NCI-H526 treated with DMSO at 0.1 percent for 48 hours (cell line): ENCODE data around the gene ITPR1.
"Not testable (repeated sequence)": the region's sequence is repeated elsewhere in the genome, so short reads cannot be mapped to it uniquely, and the experiment has no call there.

Experiments
- DNase-seq: peaks from one replicate; lab custom pipeline; 2025; lab: John Stamatoyannopoulos, UW

Gene ITPR1

GRCh38 chr3:4596612-4597011 lies 103.5 kb downstream of the ITPR1 start:
- DNase-seq = no peak

- no peak for DNase-seq
Measured at GRCh38 chr3:4597208-4597985, 104.2 kb downstream of the ITPR1 start.

GRCh38 chr3:4598232-4598631 lies 105.1 kb downstream of the ITPR1 start:
- not testable (repeated sequence) for DNase-seq

GRCh38 chr3:4599612-4600011 lies 106.5 kb downstream of the ITPR1 start:
- no peak for DNase-seq

- no peak for DNase-seq
Measured at GRCh38 chr3:4600493-4600892, 107.3 kb downstream of the ITPR1 start.

GRCh38 chr3:4601892-4602291 lies 108.7 kb downstream of the ITPR1 start:
- DNase-seq = no peak

- DNase-seq = no peak
Measured at GRCh38 chr3:4604693-4605092, 111.5 kb downstream of the ITPR1 start.

- DNase-seq = no peak
Measured at GRCh38 chr3:4606911-4607310, 113.8 kb downstream of the ITPR1 start.

GRCh38 chr3:4613366-4613765 lies 120.2 kb downstream of the ITPR1 start:
- DNase-seq = no peak

- DNase-seq = no peak
Measured at GRCh38 chr3:4614070-4614469, 120.9 kb downstream of the ITPR1 start.

GRCh38 chr3:4614927-4615326 lies 121.8 kb downstream of the ITPR1 start:
- no peak for DNase-seq

GRCh38 chr3:4615750-4616149 lies 122.6 kb downstream of the ITPR1 start:
- no peak for DNase-seq

- DNase-seq = no peak
Measured at GRCh38 chr3:4623421-4623999, 130.4 kb downstream of the ITPR1 start.

GRCh38 chr3:4627651-4628375 lies 134.7 kb downstream of the ITPR1 start:
- no peak for DNase-seq

- no peak for DNase-seq
Measured at GRCh38 chr3:4629095-4630007, 136.2 kb downstream of the ITPR1 start.

- peak; percentile 70 for DNase-seq
Measured at GRCh38 chr3:4633078-4634004, 140.2 kb downstream of the ITPR1 start.

- no peak for DNase-seq
Measured at GRCh38 chr3:4634894-4635293, 141.7 kb downstream of the ITPR1 start.

- no peak for DNase-seq
Measured at GRCh38 chr3:4637265-4637664, 144.1 kb downstream of the ITPR1 start.

- no peak for DNase-seq
Measured at GRCh38 chr3:4641863-4642563, 148.9 kb downstream of the ITPR1 start.

- DNase-seq = no peak
Measured at GRCh38 chr3:4642611-4643010, 149.5 kb downstream of the ITPR1 start.
